SH-SY5Y (cell line): ENCODE data around the gene VWF.

Source experiments
- GATA2 ChIP-seq: IDR thresholded peaks from 2 replicates; pipeline ENCODE4 v1.6.1; 2011; ENCODE audit warnings: mild to moderate bottlenecking, low read depth, low read length
- GATA3 ChIP-seq: IDR thresholded peaks from 2 replicates; pipeline ENCODE4 v1.6.1; 2011; ENCODE audit warnings: low read depth, mild to moderate bottlenecking, low read length, moderate library complexity

Gene VWF

DNA sequence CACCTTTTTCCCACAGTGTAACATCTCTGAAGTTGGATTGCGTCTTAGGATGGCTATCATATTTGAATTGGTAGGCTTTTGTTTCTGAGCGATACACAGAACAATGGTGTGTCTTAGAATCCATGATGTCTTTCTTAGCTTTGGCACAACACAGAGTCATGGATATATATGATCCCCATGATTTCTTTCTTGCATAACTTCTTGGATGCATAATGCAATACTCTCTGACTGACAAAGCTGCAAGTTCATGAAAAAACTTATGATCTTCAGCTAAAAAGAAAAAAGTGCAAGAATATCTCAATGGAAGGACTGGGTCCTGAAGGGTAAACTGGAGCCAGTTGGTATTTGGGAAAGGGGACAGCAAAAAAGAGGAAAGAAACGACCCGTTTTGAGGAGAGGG is 48.1 kb downstream of the VWF start:
- TF ChIP-seq GATA3: no peak
- no peak for TF ChIP-seq GATA2

DNA sequence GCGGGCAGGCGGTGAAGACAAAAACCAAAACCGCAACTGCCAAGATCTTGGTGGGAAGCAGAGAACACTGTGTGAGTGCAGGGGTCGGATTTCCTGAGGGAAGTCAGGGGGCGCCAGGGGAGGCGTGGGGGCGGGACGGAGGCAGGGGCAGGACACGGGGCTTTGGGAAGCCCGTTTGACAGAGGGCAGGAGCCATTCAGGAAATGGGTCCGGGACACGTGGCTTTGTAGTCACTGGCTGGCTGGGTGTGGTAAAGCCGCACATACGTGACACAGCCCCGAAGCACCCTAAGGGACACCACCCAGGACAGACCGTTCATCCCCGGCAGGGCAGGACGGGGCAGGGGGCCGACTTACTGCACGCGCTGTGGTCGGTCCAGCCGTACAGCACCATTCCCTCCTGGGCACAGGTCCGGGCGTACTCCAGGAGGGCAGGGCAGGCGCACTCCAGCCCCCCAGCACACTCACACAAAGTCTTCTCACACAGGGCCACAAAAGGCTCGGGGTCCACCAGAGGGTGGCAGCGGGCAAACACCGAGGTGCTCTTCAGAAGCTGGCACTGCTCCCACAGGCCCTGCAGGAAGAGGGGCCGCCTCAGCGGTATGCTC is 49.4 kb downstream of the VWF start:
- TF ChIP-seq GATA2 (no peak), GATA3 (no peak)

DNA sequence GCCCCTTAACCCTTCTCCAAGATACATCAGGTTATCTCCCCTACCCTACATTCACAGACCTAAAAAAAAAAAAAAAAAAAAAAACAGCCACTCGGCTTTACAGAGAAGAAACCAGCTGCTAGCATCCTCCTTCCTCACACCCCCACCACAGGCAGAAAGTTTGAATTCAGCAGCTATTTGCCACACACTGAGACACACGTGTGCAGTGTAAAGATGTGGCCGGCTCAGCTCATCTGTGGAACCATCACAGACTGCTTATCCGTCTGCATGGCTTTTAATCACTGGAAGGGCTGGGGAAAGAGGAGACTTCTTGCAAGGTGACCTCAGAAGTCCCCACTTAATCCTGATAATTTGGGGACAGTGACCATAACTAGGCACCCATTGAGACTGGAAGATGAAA is 50.0 kb downstream of the VWF start:
- TF ChIP-seq GATA3: no peak
- TF ChIP-seq GATA2: no peak

DNA sequence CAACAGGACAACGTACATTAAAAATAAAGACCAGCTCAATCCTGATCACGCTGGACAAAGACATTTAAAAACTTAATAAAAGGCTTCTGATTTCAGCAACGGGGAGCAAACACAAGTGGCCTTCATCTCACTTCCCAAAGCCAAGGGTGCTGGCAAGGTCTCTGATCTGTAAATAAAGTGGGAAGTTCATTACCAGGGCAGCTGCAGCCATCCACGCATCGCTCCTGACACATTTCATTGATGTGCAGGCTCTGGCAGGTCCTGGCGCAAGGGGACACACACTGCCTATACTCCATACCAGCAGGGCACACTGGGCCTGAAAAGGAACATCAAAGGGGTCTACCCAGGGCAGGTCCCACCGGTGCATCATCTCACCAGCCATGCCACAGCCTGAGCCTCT is 51.0 kb downstream of the VWF start:
- TF ChIP-seq GATA3 (no peak), GATA2 (no peak)

DNA sequence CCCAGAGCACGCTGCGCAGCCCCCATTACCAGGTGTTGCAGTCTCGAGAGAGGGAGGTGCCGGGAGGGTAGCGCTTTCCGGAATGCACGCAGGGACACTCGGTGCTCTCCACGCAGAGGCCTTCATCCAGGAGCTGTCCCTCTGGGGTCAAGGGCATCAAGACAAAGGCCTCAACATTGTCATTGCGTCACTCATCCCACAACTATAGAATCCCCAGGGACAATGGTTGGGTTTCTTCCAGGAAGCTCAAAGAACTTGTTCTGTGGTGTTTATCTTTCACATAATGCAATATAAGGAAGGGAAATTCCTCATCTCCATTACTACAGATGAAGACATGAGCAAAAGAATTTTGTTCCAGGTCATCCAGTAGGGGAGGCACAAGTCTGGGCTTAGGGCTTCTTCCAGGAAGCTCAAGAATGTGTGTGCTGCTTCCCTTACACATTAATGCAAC is 52.1 kb downstream of the VWF start:
- no peak for TF ChIP-seq GATA2
- no peak for TF ChIP-seq GATA3

DNA sequence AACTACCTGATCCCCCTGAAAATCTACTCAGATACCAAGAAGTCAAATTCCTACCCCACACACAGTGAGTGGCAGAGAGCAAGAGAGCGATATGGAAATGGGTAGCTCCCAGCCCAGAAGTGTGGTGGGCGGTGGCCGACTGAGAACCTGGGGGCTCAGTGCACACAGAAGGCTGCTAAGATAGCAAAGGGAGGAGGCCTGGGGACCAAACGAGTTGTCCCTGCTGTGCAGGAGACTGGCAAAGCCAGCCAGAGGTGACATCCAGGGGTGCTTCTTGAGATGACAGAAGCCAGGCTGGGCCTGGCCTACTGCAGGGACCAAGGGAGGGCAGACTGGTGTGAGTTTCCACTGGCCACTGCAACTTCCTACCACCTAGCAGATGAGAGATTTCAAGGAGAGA is 52.9 kb downstream of the VWF start:
- TF ChIP-seq GATA3 (no peak), GATA2 (no peak)

DNA sequence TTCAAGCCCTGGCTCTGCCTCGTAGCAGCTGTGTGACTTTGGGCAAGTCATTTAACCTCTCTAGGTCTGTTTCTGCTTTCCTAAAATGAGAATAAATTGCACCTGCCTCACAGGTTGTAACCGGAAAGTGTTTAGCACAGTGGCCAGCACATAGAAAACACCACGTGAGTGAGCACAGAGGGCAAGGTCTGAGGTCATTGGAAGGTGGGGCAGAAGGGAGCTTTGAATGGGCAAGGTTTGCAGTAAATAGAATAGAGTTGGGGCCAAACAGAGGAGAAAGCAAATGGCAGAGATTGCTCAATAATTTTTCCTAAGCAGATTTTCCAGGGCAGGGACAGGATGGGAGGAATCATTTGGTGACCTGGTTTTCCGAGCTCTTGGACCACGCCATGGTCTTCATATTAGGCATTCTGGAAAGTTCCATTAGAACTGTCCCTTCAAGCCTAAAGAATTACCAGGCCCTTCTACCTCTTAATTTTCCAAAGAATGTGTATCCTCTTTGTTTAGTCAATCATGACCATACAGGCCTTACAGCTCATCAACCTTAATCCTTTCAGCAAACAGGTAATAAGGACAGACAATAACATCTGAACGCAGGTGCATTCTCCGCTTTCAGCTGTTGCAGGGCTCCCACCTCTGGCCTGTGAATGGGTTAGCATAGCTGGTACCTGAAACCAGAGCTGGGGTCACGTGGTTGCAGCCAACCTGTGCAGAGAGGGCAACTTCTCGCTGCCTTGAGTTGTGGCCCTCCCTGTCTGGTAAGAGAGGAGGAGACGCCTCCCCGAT is 53.8 kb downstream of the VWF start:
- no peak for TF ChIP-seq GATA3
- no peak for TF ChIP-seq GATA2

DNA sequence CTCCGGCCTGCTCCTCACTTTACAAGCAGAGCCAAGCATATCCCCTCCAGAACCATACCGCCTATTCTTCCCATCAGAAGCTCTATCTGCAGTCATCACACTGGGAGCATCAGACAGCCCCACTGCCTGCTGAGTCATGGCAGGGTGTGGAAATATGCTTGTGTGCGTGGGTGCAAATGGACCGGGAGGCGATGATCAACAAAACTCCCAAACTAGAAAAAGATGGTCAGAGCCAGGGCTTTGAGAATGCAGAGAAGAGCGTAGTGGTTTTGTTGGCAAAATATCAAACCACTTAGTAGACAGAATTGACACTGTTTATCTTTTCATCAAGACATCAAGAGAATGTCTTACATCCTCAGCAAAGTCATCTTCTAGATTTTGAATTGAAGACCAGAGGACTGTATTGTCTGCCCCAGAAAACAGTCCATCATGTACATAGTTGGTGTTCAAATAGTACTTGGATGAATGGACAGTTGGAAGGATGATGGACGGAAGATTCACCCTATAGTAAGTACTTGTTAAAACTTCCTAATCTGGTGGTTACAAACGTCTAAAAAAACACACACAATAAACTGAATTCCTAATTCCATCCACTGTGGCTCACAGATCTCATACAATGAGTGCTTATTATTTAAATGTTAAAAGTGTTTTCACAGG is 54.9 kb downstream of the VWF start:
- TF ChIP-seq GATA3: no peak
- no peak for TF ChIP-seq GATA2

DNA sequence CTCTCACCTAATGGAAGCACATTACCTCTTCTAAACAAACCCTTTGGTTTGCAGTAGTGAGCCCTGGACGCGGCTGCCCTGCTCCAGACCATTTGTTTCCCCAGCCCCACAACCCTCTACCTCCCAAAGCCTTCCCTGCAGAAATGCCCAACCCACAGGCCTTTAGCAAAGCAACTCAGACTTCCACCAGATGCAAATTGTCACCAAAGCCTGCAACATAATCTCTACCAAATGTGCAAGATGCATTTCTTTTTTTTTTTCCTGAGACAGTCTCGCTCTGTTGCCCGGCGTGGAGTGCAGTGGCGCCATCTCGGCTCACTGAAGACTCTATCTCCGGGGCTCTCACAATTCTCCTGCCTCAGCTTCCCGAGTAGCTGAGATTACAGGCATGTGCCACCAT is 56.2 kb downstream of the VWF start:
- TF ChIP-seq GATA2 (no peak), GATA3 (no peak)

DNA sequence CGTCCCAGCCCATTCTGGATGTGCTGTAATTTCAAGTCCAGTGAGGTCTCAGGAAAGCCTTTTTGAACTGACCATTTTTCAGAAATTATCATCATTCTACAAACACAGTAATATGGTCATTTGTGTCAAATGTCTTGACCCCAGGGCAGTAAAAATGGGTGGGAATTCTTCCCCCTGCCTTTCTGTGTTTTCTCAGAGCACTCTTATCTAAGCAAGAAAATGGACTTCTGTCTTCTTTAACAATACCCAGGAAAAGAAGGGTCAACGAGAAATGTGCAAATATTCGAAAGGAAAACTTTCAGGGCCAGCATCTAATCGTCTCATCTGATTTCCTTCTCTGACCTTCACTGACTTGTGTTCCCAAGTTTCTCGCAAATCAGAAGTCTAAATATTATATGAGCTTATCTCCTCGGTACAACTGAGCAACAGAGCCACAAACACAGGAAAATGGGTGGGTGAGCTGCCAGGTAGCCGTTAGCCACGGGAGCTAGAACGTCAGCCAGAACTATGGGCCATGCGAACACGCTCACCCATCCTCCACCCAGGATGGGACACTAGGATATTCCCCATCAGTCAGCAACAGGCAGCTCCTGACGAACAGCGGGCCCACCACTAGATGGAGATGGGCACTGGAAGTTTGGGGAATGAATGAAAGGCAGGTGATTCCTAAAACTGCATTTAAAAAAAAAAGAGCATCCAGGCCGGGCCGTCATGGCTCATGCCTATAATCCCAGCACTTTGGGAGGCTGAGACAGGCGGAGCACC is 57.1 kb downstream of the VWF start:
- TF ChIP-seq GATA3: no peak
- no peak for TF ChIP-seq GATA2

DNA sequence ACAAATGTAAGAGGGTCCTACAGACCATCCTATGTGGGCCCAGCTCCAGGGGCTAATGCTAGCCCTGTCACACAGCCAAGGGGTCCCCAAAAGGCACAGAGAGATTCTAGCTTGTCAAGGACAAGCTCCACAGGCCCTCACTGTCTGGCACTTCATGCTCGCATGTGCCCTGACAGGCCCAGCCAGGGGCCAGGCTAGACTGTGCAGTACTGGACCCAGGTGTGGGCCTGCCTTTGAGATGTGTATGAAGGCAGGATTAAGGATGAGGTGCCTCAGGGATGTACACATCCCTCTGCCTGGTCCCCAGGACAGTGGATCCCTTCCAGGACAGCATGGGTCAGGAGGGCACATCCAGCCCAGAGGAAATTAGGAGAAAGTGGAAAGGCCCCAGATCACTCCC is 57.8 kb downstream of the VWF start:
- TF ChIP-seq GATA2 (no peak), GATA3 (no peak)

DNA sequence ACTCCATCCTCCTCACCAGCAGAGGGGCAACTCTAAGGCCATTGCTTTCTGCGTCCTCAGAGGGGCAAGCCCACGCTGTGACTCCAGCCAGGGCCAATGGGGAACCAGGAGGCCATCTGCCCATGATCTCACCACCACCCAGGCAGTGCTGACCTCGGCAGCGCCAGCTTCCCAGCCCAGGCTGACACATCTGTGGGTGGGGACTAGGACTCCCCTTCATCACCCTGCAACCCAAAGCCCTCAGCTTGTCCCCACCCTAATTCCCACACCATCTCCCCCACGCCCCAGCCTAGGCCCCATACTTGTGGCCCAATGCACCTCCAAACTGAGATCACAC is 58.6 kb downstream of the VWF start:
- TF ChIP-seq GATA3: no peak
- no peak for TF ChIP-seq GATA2

DNA sequence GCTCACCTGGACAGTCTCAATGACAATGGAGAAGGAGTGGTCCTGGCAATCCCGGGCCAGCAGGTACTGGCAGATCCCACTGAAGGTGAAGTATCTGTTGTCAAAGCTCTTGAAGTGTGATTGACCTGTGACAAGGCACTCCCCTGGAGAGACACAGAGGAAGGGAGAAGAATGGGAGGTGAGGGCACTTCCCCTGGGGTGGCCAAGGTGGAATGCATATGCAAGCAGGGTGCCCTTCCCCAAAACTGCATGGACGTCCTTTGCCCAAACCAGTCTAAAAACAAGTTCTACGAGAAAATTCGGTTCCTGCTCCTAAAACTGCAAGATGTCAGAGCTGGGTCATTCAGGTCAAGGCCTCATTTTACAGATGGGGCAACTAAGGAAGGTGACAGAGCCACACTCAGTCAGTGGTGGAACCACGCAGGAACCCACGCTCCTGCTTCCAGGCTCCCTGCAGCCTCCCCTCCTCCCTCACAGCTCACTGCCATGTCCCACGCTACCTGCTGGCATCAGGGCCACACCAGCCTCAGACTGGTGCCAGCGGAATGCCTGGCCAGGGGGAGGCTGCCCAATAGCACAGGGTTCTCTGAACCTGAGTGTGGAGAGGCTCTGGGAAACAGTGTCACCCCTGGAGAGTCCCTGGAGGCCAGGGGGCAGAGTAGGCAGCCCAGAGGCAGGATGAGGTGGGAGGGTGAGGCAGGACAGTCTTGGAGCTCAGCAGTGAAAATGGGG is 59.2 kb downstream of the VWF start:
- no peak for TF ChIP-seq GATA2
- TF ChIP-seq GATA3: no peak
